HepG2 (cell line): ENCODE measurements around the gene MRPS21. TPM values are rescaled to one million over a fixed set of nuclear protein-coding genes. Genes with fewer than 3 reads are reported as not detected.

Source experiments
- AGO2 ChIP-seq: fragments of 200-400 bp; formaldehyde crosslinking; optimal IDR thresholded peaks from 2 replicates; pipeline ENCODE3; 2017; ENCODE audit warnings: mild to moderate bottlenecking, low read depth, low read length, moderate library complexity
- ARHGAP35 ChIP-seq: sonication (generic); formaldehyde crosslinking; IDR thresholded peaks from 2 replicates; pipeline ENCODE4 v1.9.0; 2022; ENCODE audit warnings: mild to moderate bottlenecking, inconsistent platforms, moderate library complexity, missing genetic modification reagents, borderline replicate concordance
- CREM ChIP-seq, 2 experiments: sonication (generic) in 1 of 2; formaldehyde crosslinking in 1 of 2; IDR thresholded peaks; 2 replicates each; pipeline versions ENCODE4 v1.4.0 to v1.6.1; 2016 to 2020; ENCODE audit warnings: antibody characterized with exemption in 1 of 2, mild to moderate bottlenecking in 1 of 2, missing genetic modification reagents in 1 of 2
- ETV6 ChIP-seq: sonication (generic); formaldehyde crosslinking; conservative IDR thresholded peaks from 2 replicates; pipeline ENCODE4 v1.4.0; 2020; ENCODE audit warnings: missing genetic modification reagents
- FLYWCH1 ChIP-seq: sonication (generic); formaldehyde crosslinking; IDR thresholded peaks from 2 replicates; pipeline ENCODE4 v1.8.1; 2023; ENCODE audit warnings: mild to moderate bottlenecking, missing genetic modification reagents
- IRF9 ChIP-seq: sonication (generic); formaldehyde crosslinking; IDR thresholded peaks from 2 replicates; pipeline ENCODE4 v1.8.0; 2022; ENCODE audit warnings: missing genetic modification reagents, mild to moderate bottlenecking, borderline replicate concordance
- JUND ChIP-seq: sonication (generic); formaldehyde crosslinking; IDR thresholded peaks from 2 replicates; pipeline ENCODE4 v1.8.0; 2022; ENCODE audit warnings: mild to moderate bottlenecking, missing genetic modification reagents
- KLF9 ChIP-seq: IDR thresholded peaks from 2 replicates; pipeline ENCODE4 v1.6.1; 2016; ENCODE audit warnings: low read depth
- MED13 ChIP-seq: sonication (generic); formaldehyde crosslinking; IDR thresholded peaks from 2 replicates; pipeline ENCODE4 v1.5.0; 2020; ENCODE audit warnings: missing genetic modification reagents
- MEIS2 ChIP-seq: sonication (generic); formaldehyde crosslinking; IDR thresholded peaks from 2 replicates; pipeline ENCODE4 v1.9.0; 2021; ENCODE audit warnings: mild to moderate bottlenecking, missing genetic modification reagents
- NFE2L2 ChIP-seq: fragments of 150-350 bp; IDR thresholded peaks from 2 replicates; pipeline ENCODE4 v1.6.1; 2014; ENCODE audit warnings: low read length
- NFYC ChIP-seq: IDR thresholded peaks from 2 replicates; pipeline ENCODE4 v1.6.1; 2016; ENCODE audit warnings: missing genetic modification reagents, missing compliant biosample characterization
- NR2F2 ChIP-seq: IDR thresholded peaks from 2 replicates; pipeline ENCODE4 v1.6.1; 2012; ENCODE audit warnings: low read depth, inconsistent platforms, borderline replicate concordance
- PAX8 ChIP-seq: sonication (generic); formaldehyde crosslinking; IDR thresholded peaks from 2 replicates; pipeline ENCODE4 v1.8.0; 2022; ENCODE audit warnings: mild to moderate bottlenecking, missing genetic modification reagents, borderline replicate concordance
- REL ChIP-seq: sonication (generic); formaldehyde crosslinking; conservative IDR thresholded peaks from 2 replicates; pipeline ENCODE4 v1.8.0; 2022; ENCODE audit warnings: mild to moderate bottlenecking, missing genetic modification reagents, moderate library complexity
- SIX1 ChIP-seq: sonication (generic); formaldehyde crosslinking; IDR thresholded peaks from 2 replicates; pipeline ENCODE4 v1.4.0; 2020; ENCODE audit warnings: missing genetic modification reagents, borderline replicate concordance
- SOX13 ChIP-seq, 3 experiments: fragments of 450-650 bp in 1 of 3; sonication (generic) in 1 of 3; formaldehyde crosslinking in 1 of 3; IDR thresholded peaks in 2 of 3; conservative IDR thresholded peaks in 1 of 3; 2 replicates each; pipeline versions ENCODE4 v1.5.0 to v1.6.1; 2016 to 2020; ENCODE audit warnings: antibody characterized with exemption in 1 of 3, mild to moderate bottlenecking in 1 of 3, missing compliant biosample characterization in 1 of 3, missing genetic modification reagents in 1 of 3, moderate library complexity in 1 of 3
- SOX6 ChIP-seq, 2 experiments: fragments of 450-650 bp in 1 of 2; sonication (generic) in 1 of 2; formaldehyde crosslinking in 1 of 2; IDR thresholded peaks; 2 replicates each; pipeline versions ENCODE4 v1.4.0 to v1.6.1; 2017 to 2020; ENCODE audit warnings: antibody characterized with exemption in 1 of 2, mild to moderate bottlenecking in 1 of 2, missing genetic modification reagents in 1 of 2
- SPEN ChIP-seq: sonication (generic); formaldehyde crosslinking; IDR thresholded peaks from 2 replicates; pipeline ENCODE4 v1.5.1; 2020; ENCODE audit warnings: low read depth, mild to moderate bottlenecking, missing genetic modification reagents
- TGIF2 ChIP-seq: IDR thresholded peaks from 2 replicates; pipeline ENCODE4 v1.6.1; 2016; ENCODE audit warnings: control low read depth, missing compliant biosample characterization
- ZBTB33 ChIP-seq: sonication (generic); formaldehyde crosslinking; IDR thresholded peaks from 2 replicates; pipeline ENCODE4 v1.4.0; 2020; ENCODE audit warnings: missing genetic modification reagents
- ZKSCAN8 ChIP-seq: IDR thresholded peaks from 2 replicates; pipeline ENCODE4 v1.6.1; 2016; ENCODE audit warnings: borderline replicate concordance, missing genetic modification reagents, missing compliant biosample characterization
- ZNF230 ChIP-seq: sonication (generic); formaldehyde crosslinking; IDR thresholded peaks from 2 replicates; pipeline ENCODE4 v1.4.0; 2020; ENCODE audit warnings: mild to moderate bottlenecking, missing genetic modification reagents
- ZNF432 ChIP-seq: sonication (generic); formaldehyde crosslinking; IDR thresholded peaks from 2 replicates; pipeline ENCODE4 v1.5.0; 2020; ENCODE audit warnings: missing genetic modification reagents, mild to moderate bottlenecking, borderline replicate concordance
- ZNF558 ChIP-seq: sonication (generic); formaldehyde crosslinking; IDR thresholded peaks from 2 replicates; pipeline ENCODE4 v1.9.0; 2022; ENCODE audit warnings: mild to moderate bottlenecking, missing genetic modification reagents, borderline replicate concordance
- ZNF567 ChIP-seq: sonication (generic); formaldehyde crosslinking; IDR thresholded peaks from 2 replicates; pipeline ENCODE4 v1.8.1; 2023; ENCODE audit warnings: mild to moderate bottlenecking, missing genetic modification reagents, borderline replicate concordance
- ZSCAN25 ChIP-seq: sonication (generic); formaldehyde crosslinking; IDR thresholded peaks from 2 replicates; pipeline ENCODE4 v1.8.0; 2022; ENCODE audit warnings: mild to moderate bottlenecking, missing genetic modification reagents
- ZSCAN9 ChIP-seq: IDR thresholded peaks from 2 replicates; pipeline ENCODE4 v1.6.1; 2016; ENCODE audit warnings: borderline replicate concordance
- polyA plus RNA-seq, 8 experiments: library from polyadenylated mRNA; depleted of rRNA in 3 of 8; stranded (reverse) in 7 of 8; unstranded in 1 of 8; fragments of >200 nt; fragmentation: Illumina TruSeq in 4 of 8; extraction: Trizol in 4 of 8; gene quantifications; 2 replicates each; pipeline versions ENCODE4 v1.2.1 to v1.2.3, GENCODE V29; 2011 to 2016; ENCODE audit warnings: low read depth in 4 of 8, missing spikeins in 1 of 8, mixed read lengths in 1 of 8; ENCODE audit not compliant: insufficient read depth in 1 of 8
- total RNA-seq, 5 experiments: library from RNA; depleted of rRNA; stranded (reverse); fragments of >200 nt; fragmentation: Illumina TruSeq; extraction: Trizol; gene quantifications; 2 replicates each; pipeline ENCODE4 v1.2.3, GENCODE V29; 2016; ENCODE audit warnings: low read depth in 1 of 5

MRPS21 gene
- total and polyA plus RNA-seq, 2 of the 13 experiments (the other 11 are each of a cell fraction or from before 2014, with no cell fraction given) = 59.4 to 64.2 TPM

GRCh38 chr1:150259758-150260669 lies 33.6 kb upstream of the MRPS21 start (continued):
- TF ChIP-seq ZBTB33 (no peak), ZNF558 (CRISPR knock-in tag) (no peak), MEIS2 (no peak), SPEN (CRISPR knock-in tag) (0 out of 2 replicates have a peak, but pooled peaks have one; percentile 23), IRF9 (CRISPR knock-in tag) (no peak), REL (CRISPR knock-in tag) (no peak), ZKSCAN8 (CRISPR knock-in tag) (0 out of 2 replicates have a peak, but pooled peaks have one; percentile 24), MED13 (CRISPR knock-in tag) (no peak), FLYWCH1 (CRISPR knock-in tag) (no peak), TGIF2 (CRISPR knock-in tag) (no peak), SOX6 (IDR thresholded peaks at IDR 0.05) (no peak), SOX6 (CRISPR knock-in tag; IDR thresholded peaks at IDR 0.05) (peak; percentile 65), ZNF567 (CRISPR knock-in tag) (no peak), ZNF432 (no peak), CREM (IDR thresholded peaks at IDR 0.05) (no peak), CREM (CRISPR knock-in tag; IDR thresholded peaks at IDR 0.05) (no peak), ZNF230 (no peak), ARHGAP35 (CRISPR knock-in tag) (0 out of 2 replicates have a peak, but pooled peaks have one; percentile 40), AGO2 (no peak), ZSCAN9 (CRISPR knock-in tag) (no peak), SOX13 (IDR thresholded peaks at IDR 0.05) (no peak), SOX13 (CRISPR knock-in tag; conservative IDR thresholded peaks at IDR 0.05 in 1 of 2, IDR thresholded peaks at IDR 0.05 in 1 of 2) (peak in 1 of 2 experiments; percentile 18; a peak in 1 of 4 replicates), PAX8 (CRISPR knock-in tag) (no peak), JUND (CRISPR knock-in tag) (no peak), KLF9 (CRISPR knock-in tag) (no peak), ETV6 (no peak), NR2F2 (no peak), ZSCAN25 (peak; percentile 51; the same call in 1 of the 2 replicates), NFYC (CRISPR knock-in tag) (no peak), SIX1 (CRISPR knock-in tag) (peak; percentile 93), NFE2L2 (no peak)
